Hair follicle dermal papilla cell (primary cell): ENCODE measurements around the gene CFAP221. TPM values are rescaled to one million over a fixed set of nuclear protein-coding genes. Genes with fewer than 3 reads are reported as not detected.

Experiments
- total RNA-seq: library from RNA; depleted of rRNA; stranded (reverse); fragments of >200 nt; gene quantifications from 2 replicates; pipeline ENCODE4 v1.2.3, GENCODE V29; 2012

CFAP221 gene
- total RNA-seq: 0.32 and 0.36 TPM in 2 replicates

DNA sequence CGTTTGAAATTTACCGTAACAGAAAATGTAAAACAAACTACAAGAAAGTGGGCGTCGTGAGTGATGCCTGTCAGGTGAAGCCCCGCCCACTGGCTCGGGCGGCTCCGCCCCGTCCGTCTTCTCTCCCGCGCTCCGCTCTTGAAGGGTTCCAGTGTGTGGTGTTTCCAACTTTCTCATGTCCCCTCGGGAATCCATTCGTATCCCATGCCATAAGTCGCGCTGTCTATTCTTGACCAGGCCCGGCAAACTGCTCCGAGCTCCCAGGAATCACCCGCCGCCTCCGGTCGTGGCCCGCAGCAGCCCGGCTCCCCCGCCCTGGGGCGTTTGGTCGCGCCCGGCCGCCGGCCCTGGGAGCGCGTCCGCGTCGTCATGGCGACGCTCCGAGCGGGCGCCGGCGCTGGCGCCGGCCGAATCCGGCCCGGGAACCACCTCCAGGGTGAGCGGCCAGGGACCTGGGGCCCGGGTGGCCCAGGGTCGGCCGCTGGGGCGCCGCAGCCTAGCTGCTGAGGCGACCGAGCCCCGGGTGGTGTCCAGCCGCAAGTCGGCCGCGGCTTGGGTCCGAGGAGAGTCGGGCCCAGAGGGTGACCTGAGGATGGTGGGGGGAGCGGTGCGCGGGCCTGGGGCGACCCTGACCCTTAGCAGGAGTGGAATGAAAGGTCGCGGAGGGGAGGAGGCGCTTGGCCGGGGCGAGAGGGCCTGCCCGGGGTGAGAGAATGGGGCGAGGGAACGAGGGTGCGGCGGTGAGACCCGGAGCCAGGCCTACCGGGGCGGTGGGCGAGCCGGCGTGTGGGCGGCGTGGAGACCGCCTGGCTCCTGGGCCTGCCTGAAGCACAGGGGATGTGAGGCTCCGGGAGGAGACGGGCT lies at the start of gene CFAP221:
Gene CFAP221 (plus strand): TSS at position 375 of the 864 bp plus-strand sequence. CDS start 1,683 bp downstream, outside the sequence.

GRCh38 chr2:119523952-119524694 lies 20.1 kb upstream of the CFAP221 start, which contains the start of gene SCTR:
Gene SCTR, minus strand, starts transcription at chr2:119524483. Its CDS starts 257 bp downstream, at chr2:119524226.

Other genes with a start within 250 kb of the CFAP221 start
- gene C2orf76, start 177.6 kb upstream of the CFAP221 start, total RNA-seq: 7.0 and 9.8 TPM in 2 replicates
- gene DBI, start 177.5 kb upstream of the CFAP221 start, total RNA-seq: 71.2 and 91.3 TPM in 2 replicates
- 0.32 TPM in 1 of 2 replicates, not detected in the other for gene TMEM37, start 112.6 kb upstream of the CFAP221 start, total RNA-seq
- gene SCTR, start 20.0 kb upstream of the CFAP221 start, total RNA-seq: not detected in 2 replicates
- gene TMEM177, start 134.8 kb downstream of the CFAP221 start, total RNA-seq: 10.1 and 10.3 TPM in 2 replicates
- 17.2 and 23.4 TPM in 2 replicates for gene PTPN4, start 215.5 kb downstream of the CFAP221 start, total RNA-seq